ENCODE measurements around the gene LCN15.
"Not testable (repeated sequence)": the region's sequence is repeated elsewhere in the genome, so short reads cannot be mapped to it uniquely, and the experiment has no call there.

Gene LCN15

GRCh38 chr9:136773386-136774044, 9.2 kb upstream of the LCN15 start:
- FAIRE-seq = no peak

- no peak for FAIRE-seq
Measured at GRCh38 chr9:136771907-136772415, 7.6 kb upstream of the LCN15 start.

DNA sequence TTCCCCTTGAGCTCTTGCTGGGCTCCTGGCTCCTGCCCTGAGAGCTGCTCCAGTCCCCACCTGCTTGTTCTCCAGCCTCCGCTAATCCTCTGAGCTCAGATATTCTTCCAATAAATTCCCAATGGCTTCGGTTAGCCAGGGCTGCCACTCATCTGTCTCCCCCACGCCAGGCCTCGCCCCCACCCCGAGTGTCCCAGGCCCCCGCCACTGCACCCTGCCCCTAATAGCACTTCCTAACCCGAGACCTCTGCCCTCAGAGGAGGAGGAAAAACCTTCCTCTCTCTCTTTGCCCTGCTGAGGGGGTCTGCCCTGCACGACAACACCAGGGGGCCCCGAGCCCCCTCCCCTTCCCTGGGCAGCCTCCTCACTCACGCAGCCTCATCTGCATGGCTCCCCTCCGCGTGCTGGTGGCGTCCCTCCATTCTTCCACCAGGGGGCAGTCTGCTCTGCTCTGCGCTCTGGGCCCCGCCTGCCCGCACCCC, 5.4 kb upstream of the LCN15 start:
- no peak for FAIRE-seq

- peak; percentile 51 for FAIRE-seq
Measured at GRCh38 chr9:136766410-136767120, 2.2 kb upstream of the LCN15 start.

DNA sequence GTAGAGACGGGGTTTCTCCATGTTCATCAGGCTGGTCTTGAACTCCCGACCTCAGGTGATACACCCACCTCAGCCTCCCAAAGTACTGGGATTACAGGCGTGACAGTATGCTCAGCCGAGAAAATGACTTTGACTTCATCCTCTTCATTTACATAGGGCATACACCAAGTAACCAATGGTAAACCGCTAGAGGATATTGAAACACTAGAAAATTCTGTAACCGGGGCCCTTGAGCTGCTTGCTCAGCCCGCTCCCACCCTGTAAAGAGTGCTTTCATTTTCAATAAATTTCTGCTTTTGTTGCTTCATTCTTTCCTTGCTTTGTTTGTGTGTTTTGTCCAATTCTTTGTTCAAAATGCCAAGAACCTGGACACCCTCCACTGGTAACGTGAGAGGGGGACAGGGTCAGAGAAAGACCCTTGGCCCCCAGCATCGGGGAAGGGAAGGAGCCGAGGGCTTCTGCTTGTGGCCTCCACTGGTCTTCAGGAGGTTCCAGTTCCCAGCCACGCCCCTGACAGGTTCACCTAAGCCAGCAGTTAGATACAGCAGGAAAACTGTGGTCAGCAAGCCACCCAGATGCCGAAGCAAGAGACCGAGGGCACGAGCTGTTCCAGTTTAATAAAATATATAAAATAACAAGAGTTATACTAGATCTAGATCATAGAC, 1.6 kb upstream of the LCN15 start:
- FAIRE-seq = not testable (repeated sequence)

- FAIRE-seq = no peak
Measured at GRCh38 chr9:136765041-136765440, 723 bp upstream of the LCN15 start.

DNA sequence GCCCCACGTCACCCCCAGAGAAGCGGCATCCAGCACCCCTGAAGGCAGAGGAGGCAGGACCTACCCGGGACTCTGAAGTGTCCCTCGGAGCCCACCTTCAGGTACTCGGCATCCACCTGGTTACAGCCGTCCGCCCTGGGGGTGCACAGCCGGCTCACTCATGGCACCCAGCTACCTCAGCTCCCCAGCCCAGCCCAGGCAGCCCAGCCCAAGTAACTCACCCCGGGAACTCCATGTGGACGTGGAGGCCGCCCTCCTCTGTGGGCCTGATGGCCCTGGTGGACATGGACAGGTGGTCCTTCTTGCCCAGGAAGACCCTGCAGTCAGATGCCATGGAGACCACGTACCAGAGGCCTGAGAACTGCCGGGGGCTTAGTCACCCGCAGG, 676 bp downstream of the LCN15 start:
- FAIRE-seq = no peak

GRCh38 chr9:136762915-136763648, 1.2 kb downstream of the LCN15 start:
- no peak for FAIRE-seq

GRCh38 chr9:136762221-136762691, 2.1 kb downstream of the LCN15 start:
- FAIRE-seq = no peak

DNA sequence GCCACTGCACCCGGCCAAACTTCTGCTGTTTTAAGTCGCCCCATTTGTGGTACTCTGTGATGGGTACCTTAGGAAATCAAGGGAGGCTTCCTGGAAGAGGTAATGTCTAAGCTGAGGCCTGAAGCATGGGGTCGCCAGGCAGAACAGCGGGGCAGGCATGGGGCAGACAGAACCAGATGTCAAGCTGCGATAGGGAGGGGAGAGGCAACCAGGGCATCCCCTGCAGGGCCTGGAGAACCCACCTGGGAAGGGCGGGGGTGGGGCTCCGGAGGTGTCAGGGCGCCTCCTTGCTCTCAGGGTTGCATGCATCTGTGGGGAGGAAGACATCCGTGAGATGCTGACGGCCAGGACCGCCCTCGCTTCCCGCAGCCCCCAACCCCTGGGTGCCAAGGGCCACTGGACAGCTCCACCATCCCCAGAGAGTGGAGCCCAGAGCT, 2.8 kb downstream of the LCN15 start:
- no peak for FAIRE-seq

DNA sequence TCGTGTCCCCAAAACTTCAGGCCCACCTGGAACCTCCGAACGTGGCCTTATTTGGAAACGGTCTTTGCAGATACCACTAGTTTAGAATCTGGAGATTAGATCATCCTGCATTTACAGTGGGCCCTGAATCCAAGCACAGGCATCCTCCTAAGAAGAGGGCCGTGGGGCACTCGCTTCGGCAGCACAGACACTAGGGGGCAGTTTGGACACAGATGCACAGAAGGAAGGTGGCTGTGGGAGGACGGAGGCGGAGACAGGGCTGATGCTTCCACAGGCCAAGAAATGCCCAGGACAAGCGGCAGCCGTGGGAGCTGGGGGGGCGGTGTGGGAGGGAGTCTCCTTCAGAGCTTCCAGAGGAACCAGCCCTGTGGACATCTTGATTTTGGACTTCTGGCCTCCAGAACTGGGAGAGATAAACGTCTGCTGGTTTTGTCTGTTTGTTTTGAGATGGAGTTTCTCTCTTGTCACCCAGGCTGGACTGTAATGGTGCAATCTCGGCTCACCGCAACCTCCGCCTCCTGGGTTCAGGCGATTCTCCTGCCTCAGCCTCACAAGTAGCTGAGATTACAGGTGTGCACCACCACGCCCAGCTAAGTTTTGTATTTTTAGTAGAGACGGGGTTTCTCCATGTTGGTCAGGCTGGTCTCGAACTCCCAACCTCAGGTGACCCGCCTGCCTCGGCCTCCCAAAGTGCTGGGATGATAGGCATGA, 3.3 kb downstream of the LCN15 start:
- FAIRE-seq = not testable (repeated sequence)

DNA sequence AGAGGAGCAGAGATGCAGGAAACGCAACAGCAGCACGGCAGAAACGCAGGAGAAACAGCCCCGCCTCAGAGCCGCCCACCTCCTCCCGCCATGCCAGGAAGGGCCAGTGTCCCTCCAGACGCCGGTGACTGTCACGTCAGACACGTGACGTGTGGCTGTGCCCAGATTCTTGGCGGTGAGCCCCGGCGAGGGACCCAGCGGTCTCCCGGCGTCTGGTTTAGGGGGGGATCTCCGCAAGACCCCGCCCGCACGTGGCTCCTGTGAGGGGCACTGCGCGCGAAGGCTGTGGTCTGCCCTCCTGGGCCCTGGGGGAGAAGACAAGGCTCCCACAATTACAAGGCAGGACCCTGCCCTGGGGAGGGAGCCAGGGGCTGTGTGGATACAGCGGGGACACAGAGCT, 3.9 kb downstream of the LCN15 start:
- no peak for FAIRE-seq

DNA sequence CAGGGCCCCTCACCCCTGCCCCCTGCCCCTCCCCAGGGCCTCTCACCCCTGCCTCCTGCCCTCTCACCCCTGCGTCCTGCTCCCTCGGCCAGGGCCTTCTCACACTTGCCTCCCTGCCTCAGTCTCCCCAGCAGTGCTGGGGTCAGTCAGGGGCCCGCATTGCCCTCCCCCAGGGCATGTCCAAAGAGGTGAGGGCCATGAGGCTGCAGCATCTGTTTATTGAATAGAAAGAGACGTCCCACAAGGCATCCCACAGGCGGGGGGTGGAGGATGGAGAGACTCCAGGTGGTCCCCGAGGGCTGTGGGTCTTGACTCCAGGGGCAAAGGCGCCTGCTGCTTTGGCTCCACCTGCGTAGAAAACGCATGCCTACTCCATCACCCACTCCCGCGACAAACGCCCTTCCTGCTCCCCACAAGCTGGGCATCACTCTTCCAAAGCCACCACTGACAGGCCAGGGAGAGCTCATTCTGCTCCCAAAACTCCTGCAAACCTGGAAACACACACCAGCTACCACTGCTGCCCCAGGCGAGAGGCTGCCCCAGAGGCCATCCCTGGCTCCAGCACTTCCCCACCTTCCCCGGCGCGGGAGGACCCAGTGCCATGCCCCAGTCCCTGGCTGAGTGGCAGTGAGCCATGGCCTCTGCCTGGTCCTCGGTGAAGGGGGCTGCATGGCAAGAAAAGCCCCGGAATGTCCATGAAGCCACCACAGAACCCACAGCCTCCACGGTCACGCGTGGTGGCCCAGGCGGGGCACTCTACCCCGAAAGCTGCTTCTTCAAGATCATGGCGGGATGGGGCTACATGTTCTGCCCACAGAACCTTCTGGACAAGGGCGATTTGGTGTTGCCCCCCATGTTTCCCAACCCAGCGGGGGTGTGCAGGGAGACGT, 4.6 kb downstream of the LCN15 start:
- FAIRE-seq = no peak

DNA sequence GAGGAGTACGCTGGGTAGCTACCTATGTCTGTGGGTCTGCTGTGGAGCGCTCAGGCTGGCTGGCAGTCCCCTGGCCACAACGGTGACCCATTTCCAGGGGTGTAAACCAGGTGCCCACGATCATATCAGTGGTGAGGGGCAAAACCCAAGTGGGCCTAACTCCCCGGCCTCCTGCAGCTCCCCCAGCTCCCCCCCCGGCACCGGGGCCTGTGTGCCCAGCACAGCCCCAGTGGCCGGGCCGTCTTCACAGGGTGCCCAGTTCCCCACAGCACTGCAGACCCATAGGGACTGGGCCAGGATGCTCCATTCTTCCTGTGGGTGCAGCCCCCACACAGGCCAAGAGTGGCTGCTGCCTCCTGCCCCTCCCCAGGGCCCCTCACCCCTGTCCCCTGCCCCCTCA, 5.3 kb downstream of the LCN15 start:
- no peak for FAIRE-seq

DNA sequence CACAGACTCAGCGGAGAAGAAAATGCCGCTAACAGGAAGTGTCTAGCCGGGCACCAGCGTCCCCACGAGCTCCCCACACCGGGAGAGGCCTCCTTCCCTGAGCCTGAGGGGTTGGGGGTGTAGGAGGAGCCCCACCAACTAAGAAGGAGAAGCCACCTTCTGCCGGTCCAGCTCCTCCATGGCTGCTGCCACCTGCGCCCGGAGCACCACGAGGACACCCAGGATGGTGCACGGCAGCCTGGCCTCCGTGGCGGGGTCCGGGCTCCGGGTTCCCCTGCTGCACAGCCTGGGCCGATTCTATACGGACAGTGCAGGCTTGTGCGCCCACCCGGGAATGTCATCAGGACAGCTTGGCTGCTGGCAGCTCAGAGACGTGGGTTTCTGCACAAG, 6.6 kb downstream of the LCN15 start:
- FAIRE-seq = no peak

- FAIRE-seq = no peak
Measured at GRCh38 chr9:136757328-136757727, 7.0 kb downstream of the LCN15 start.

DNA sequence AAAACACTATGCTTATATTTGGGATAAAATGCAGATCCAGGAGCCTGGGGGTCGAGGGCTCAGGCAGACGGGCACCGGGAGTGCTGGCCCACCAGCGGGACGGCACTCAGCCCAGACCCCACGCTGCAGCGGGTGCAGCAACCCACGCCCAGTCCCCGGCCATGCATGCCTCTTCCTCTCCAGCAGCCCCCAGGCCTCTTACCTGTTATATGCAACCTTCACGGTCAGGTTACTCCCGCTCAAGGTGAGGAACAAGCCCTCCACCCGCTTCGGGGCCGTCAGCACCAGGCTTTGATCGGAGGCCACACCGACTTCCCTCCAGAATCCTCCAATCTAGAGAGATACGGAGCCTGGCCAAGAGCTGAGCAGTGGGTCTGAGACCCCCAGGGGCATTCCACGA, 7.5 kb downstream of the LCN15 start:
- no peak for FAIRE-seq

GRCh38 chr9:136756134-136756438, 8.2 kb downstream of the LCN15 start:
- no peak for FAIRE-seq

- not testable (repeated sequence) for FAIRE-seq
Measured at GRCh38 chr9:136755302-136756133, 8.8 kb downstream of the LCN15 start.

GRCh38 chr9:136754626-136755301, 9.6 kb downstream of the LCN15 start:
- no peak for FAIRE-seq
